SK-N-SH (cell line): Measurements from ENCODE around the gene CFTR.

Source experiments
- EP300 ChIP-seq, 2 experiments: IDR thresholded peaks; 2 replicates each; pipeline versions ENCODE4 v1.4.0 to v1.6.1; 2012; ENCODE audit warnings: borderline replicate concordance in 1 of 2, low read depth in 1 of 2, low read length in 1 of 2
- EZH2phosphoT487 ChIP-seq: fragments of 200-600 bp; sonication (generic); IDR thresholded peaks from 2 replicates; pipeline ENCODE4 v1.6.1; 2017; ENCODE audit warnings: low read depth, mixed run types, mild to moderate bottlenecking, antibody characterized with exemption, moderate library complexity, borderline replicate concordance
- NFIC ChIP-seq: IDR thresholded peaks from 2 replicates; pipeline ENCODE4 v1.4.0; 2012; ENCODE audit warnings: borderline replicate concordance
- NRF1 ChIP-seq: IDR thresholded peaks from 2 replicates; pipeline ENCODE4 v1.6.1; 2012; ENCODE audit warnings: low read depth, mild to moderate bottlenecking, low read length
- POLR2AphosphoS5 ChIP-seq: IDR thresholded peaks from 2 replicates; pipeline ENCODE4 v1.6.1; 2012; ENCODE audit warnings: low read depth, low read length
- RAD21 ChIP-seq: IDR thresholded peaks from 2 replicates; pipeline ENCODE4 v1.6.1; 2012; ENCODE audit warnings: mild to moderate bottlenecking, low read length
- SIN3A ChIP-seq: IDR thresholded peaks from 2 replicates; pipeline ENCODE4 v1.6.1; 2012; ENCODE audit warnings: low read depth, mild to moderate bottlenecking, low read length, moderate library complexity, borderline replicate concordance
- YY1 ChIP-seq: IDR thresholded peaks from 2 replicates; pipeline ENCODE4 v1.4.0; 2012; ENCODE audit warnings: low read depth, mild to moderate bottlenecking
- TF ChIP-seq, protein P1 (sequence below): fragments of 200-600 bp; sonication (generic); IDR thresholded peaks from 2 replicates; pipeline ENCODE4 v1.6.1; 2017; ENCODE audit warnings: antibody characterized with exemption, mild to moderate bottlenecking, moderate library complexity
- TF ChIP-seq, protein P2 (sequence below): IDR thresholded peaks from 2 replicates; pipeline ENCODE4 v1.4.0; 2012; ENCODE audit warnings: low read depth

DNA sequence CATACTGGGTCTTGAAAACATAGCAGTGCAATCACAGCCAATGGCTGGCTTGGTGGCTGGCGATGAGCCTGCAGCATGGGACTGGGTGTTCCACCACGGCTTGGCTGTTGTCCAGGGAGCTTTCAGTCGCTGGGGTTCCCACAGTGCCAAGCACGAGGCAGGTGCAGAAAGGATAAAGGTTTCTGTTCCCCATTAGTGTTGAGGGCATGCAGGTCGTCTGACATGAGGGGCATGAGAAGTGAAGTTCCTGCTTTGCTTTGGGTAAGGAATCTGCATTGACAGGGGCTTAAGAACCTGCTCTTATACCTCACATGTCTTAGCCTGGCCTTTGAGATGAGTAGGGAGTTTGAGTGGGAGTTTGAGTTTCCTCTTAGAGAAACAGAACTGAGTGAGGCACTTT lies 9.0 kb upstream of the CFTR start:
- TF ChIP-seq, protein P1, sequence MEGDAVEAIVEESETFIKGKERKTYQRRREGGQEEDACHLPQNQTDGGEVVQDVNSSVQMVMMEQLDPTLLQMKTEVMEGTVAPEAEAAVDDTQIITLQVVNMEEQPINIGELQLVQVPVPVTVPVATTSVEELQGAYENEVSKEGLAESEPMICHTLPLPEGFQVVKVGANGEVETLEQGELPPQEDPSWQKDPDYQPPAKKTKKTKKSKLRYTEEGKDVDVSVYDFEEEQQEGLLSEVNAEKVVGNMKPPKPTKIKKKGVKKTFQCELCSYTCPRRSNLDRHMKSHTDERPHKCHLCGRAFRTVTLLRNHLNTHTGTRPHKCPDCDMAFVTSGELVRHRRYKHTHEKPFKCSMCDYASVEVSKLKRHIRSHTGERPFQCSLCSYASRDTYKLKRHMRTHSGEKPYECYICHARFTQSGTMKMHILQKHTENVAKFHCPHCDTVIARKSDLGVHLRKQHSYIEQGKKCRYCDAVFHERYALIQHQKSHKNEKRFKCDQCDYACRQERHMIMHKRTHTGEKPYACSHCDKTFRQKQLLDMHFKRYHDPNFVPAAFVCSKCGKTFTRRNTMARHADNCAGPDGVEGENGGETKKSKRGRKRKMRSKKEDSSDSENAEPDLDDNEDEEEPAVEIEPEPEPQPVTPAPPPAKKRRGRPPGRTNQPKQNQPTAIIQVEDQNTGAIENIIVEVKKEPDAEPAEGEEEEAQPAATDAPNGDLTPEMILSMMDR, result no peak
- TF ChIP-seq, protein P2, sequence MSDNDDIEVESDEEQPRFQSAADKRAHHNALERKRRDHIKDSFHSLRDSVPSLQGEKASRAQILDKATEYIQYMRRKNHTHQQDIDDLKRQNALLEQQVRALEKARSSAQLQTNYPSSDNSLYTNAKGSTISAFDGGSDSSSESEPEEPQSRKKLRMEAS, result no peak
- TF ChIP-seq NFIC (no peak), NRF1 (no peak), SIN3A (no peak), YY1 (no peak), EP300 (IDR thresholded peaks at IDR 0.05; ENCODE audit: borderline replicate concordance in 1 of 2, low read depth in 1 of 2, low read length in 1 of 2) (no peak), POLR2AphosphoS5 (no peak), EZH2phosphoT487 (no peak), RAD21 (no peak)
